ENCODE data around the gene SEMA5A. TPM values are rescaled to one million over a fixed set of nuclear protein-coding genes. Genes with fewer than 3 reads are reported as not detected.

Gene SEMA5A
- total RNA-seq, 1 donor from 2014 or later: 11.9 TPM

GRCh38 chr5:9035346-9035745 is 510.5 kb downstream of the SEMA5A start:
- Mint-ChIP-seq H3K4me3 (no peak overlapping the region), H3K4me1 (peaks cover 27% of the 10 kb centered on the region), H3K36me3 (no peaks in the 10 kb centered on the region), H3K27me3 (ENCODE audit: insufficient read depth, low read depth) (peaks cover 2% of the 10 kb centered on the region), H3K27ac (peak overlapping the region; percentile 8), H3K9me3 (peaks cover 2% of the 10 kb centered on the region)
- Histone ChIP-seq H3K9ac (no peak overlapping the region), H3K79me2 (ENCODE audit: low read depth) (no peaks in the 10 kb centered on the region), H3F3A (ENCODE audit: low read depth) (no peaks in the 10 kb centered on the region), H3K9me3 (ENCODE audit: low read depth) (no peaks in the 10 kb centered on the region), H3K4me2 (peak overlapping the region; percentile 14), H3K36me3 (no peaks in the 10 kb centered on the region), H3K4me1 (peaks cover 21% of the 10 kb centered on the region), H3K27me3 (no peaks in the 10 kb centered on the region), H4K20me1 (ENCODE audit: low read depth) (no peaks in the 10 kb centered on the region), H3K27ac (no peak overlapping the region), H2AFZ (replicated peaks) (no peak overlapping the region), H3K4me3 (no peak overlapping the region)
- TF ChIP-seq EZH2 (IDR thresholded peaks at IDR 0.05): no peak
- TF ChIP-seq, protein P1, sequence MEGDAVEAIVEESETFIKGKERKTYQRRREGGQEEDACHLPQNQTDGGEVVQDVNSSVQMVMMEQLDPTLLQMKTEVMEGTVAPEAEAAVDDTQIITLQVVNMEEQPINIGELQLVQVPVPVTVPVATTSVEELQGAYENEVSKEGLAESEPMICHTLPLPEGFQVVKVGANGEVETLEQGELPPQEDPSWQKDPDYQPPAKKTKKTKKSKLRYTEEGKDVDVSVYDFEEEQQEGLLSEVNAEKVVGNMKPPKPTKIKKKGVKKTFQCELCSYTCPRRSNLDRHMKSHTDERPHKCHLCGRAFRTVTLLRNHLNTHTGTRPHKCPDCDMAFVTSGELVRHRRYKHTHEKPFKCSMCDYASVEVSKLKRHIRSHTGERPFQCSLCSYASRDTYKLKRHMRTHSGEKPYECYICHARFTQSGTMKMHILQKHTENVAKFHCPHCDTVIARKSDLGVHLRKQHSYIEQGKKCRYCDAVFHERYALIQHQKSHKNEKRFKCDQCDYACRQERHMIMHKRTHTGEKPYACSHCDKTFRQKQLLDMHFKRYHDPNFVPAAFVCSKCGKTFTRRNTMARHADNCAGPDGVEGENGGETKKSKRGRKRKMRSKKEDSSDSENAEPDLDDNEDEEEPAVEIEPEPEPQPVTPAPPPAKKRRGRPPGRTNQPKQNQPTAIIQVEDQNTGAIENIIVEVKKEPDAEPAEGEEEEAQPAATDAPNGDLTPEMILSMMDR (IDR thresholded peaks at IDR 0.05): no peak
- no peak for TF ChIP-seq EZH2phosphoT487 (IDR thresholded peaks at IDR 0.05)
- peak; percentile 58 for DNase-seq (ENCODE audit: low spot score)

- Histone ChIP-seq H3K4me1 (peaks cover 21% of the 10 kb centered on the region), H3K79me2 (ENCODE audit: low read depth) (no peaks in the 10 kb centered on the region), H3K9me3 (ENCODE audit: low read depth) (no peaks in the 10 kb centered on the region), H3K9ac (no peak overlapping the region), H3K4me2 (peak overlapping the region; percentile 14), H3K36me3 (no peaks in the 10 kb centered on the region), H3F3A (ENCODE audit: low read depth) (no peaks in the 10 kb centered on the region), H3K4me3 (no peak overlapping the region), H3K27me3 (no peaks in the 10 kb centered on the region), H4K20me1 (ENCODE audit: low read depth) (no peaks in the 10 kb centered on the region), H2AFZ (replicated peaks) (no peak overlapping the region), H3K27ac (no peak overlapping the region)
- H3K27me3 Mint-ChIP-seq (ENCODE audit: insufficient read depth, low read depth): peaks cover 2% of the 10 kb centered on the region
- no peak overlapping the region for H3K27ac Mint-ChIP-seq
- DNase-seq (ENCODE audit: low spot score): no peak
- H3K36me3 Mint-ChIP-seq: no peaks in the 10 kb centered on the region
- peaks cover 27% of the 10 kb centered on the region for H3K4me1 Mint-ChIP-seq
- H3K9me3 Mint-ChIP-seq: peaks cover 2% of the 10 kb centered on the region
- no peak overlapping the region for H3K4me3 Mint-ChIP-seq
- TF ChIP-seq EZH2phosphoT487 (IDR thresholded peaks at IDR 0.05) (no peak), EZH2 (IDR thresholded peaks at IDR 0.05) (no peak)
Observed at GRCh38 chr5:9034649-9035048, 511.2 kb downstream of the SEMA5A start.

GRCh38 chr5:9033524-9033923 is 512.4 kb downstream of the SEMA5A start:
- no peak overlapping the region for H3K4me2 ChIP-seq
- H3K4me1 ChIP-seq: peaks cover 21% of the 10 kb centered on the region
- TF ChIP-seq EZH2 (IDR thresholded peaks at IDR 0.05) (no peak), EZH2phosphoT487 (IDR thresholded peaks at IDR 0.05) (no peak)
- TF ChIP-seq, protein P1 (IDR thresholded peaks at IDR 0.05): no peak
- no peaks in the 10 kb centered on the region for H3K9me3 ChIP-seq (ENCODE audit: low read depth)
- Mint-ChIP-seq H3K9me3 (peaks cover 2% of the 10 kb centered on the region), H3K36me3 (no peaks in the 10 kb centered on the region), H3K27ac (no peak overlapping the region), H3K27me3 (ENCODE audit: insufficient read depth, low read depth) (peaks cover 2% of the 10 kb centered on the region), H3K4me3 (no peak overlapping the region), H3K4me1 (peaks cover 27% of the 10 kb centered on the region)
- H3K27me3 ChIP-seq: no peaks in the 10 kb centered on the region
- no peak overlapping the region for H3K4me3 ChIP-seq
- no peaks in the 10 kb centered on the region for H3F3A ChIP-seq (ENCODE audit: low read depth)
- no peak for DNase-seq (ENCODE audit: low spot score)
- H3K9ac ChIP-seq: no peak overlapping the region
- H4K20me1 ChIP-seq (ENCODE audit: low read depth): no peaks in the 10 kb centered on the region
- H3K27ac ChIP-seq: no peak overlapping the region
- H3K79me2 ChIP-seq (ENCODE audit: low read depth): no peaks in the 10 kb centered on the region
- H3K36me3 ChIP-seq: no peaks in the 10 kb centered on the region
- no peak overlapping the region for H2AFZ ChIP-seq (replicated peaks)

DNA sequence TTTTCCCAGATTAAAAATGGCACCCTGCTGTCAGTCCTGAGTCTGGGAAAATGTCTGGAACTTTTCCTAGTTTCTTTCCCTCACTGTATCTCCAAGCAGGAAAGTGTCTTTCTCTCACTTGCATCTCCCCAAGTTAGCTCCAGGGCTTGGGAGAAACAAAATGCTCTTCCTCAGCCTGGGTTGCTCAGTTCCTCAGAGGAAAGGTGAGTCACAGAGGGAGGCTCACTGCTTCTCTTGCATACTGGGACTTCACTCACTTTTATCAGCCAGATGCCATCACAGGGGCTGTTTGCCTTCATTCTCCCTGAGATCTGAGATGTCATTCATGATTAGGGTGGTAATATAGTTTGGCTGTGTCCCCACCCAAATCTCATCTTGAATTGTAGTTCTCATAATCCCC is 519.9 kb downstream of the SEMA5A start:
- Histone ChIP-seq H3K4me3 (no peak overlapping the region), H3K27me3 (no peaks in the 10 kb centered on the region), H3K4me1 (no peaks in the 10 kb centered on the region), H3K27ac (no peak overlapping the region), H3F3A (ENCODE audit: low read depth) (no peaks in the 10 kb centered on the region), H3K9ac (no peak overlapping the region), H3K79me2 (ENCODE audit: low read depth) (no peaks in the 10 kb centered on the region), H4K20me1 (ENCODE audit: low read depth) (no peaks in the 10 kb centered on the region), H2AFZ (replicated peaks) (no peak overlapping the region), H3K36me3 (no peaks in the 10 kb centered on the region), H3K4me2 (no peak overlapping the region), H3K9me3 (ENCODE audit: low read depth) (peaks cover 3% of the 10 kb centered on the region)
- Mint-ChIP-seq H3K4me1 (no peaks in the 10 kb centered on the region), H3K27ac (no peak overlapping the region), H3K36me3 (peaks cover 3% of the 10 kb centered on the region), H3K9me3 (peaks cover 61% of the 10 kb centered on the region), H3K27me3 (ENCODE audit: insufficient read depth, low read depth) (no peaks in the 10 kb centered on the region), H3K4me3 (no peak overlapping the region)
- DNase-seq (ENCODE audit: low spot score): no peak
- TF ChIP-seq EZH2phosphoT487 (IDR thresholded peaks at IDR 0.05) (no peak), EZH2 (IDR thresholded peaks at IDR 0.05) (no peak)
- TF ChIP-seq, protein P1 (IDR thresholded peaks at IDR 0.05): no peak
